Cardiac fibroblast (primary cell): ENCODE data around the gene CDK19.
"Not testable (repeated sequence)": the region's sequence is repeated elsewhere in the genome, so short reads cannot be mapped to it uniquely, and the experiment has no call there.

Experiments used
- DNase-seq, 2 donors: peaks; one replicate each; pipeline versions ENCODE4 v3.0.0 to v3.0.0-alpha.2; 2010; ENCODE audit warnings: low read depth in 2 of 2
- H3K4me3 ChIP-seq, 2 donors: replicated peaks in 1 of 2; 1 replicate in 1 of 2; 2 replicates in 1 of 2; pipeline ENCODE4 v1.5.1; 2011; ENCODE audit warnings: low read depth in 2 of 2, low read length in 2 of 2, mild to moderate bottlenecking in 2 of 2, moderate library complexity in 1 of 2
- CTCF ChIP-seq: IDR thresholded peaks from one replicate; pipeline ENCODE4 v1.5.1; 2011; ENCODE audit warnings: low read depth, mild to moderate bottlenecking, low read length, inconsistent platforms

CDK19 gene

GRCh38 chr6:110728501-110728900 lies 86.8 kb downstream of the CDK19 start:
- no peak for DNase-seq
- no peak for TF ChIP-seq CTCF
- H3K4me3 ChIP-seq = no peak overlapping the region

- TF ChIP-seq CTCF = no peak
- H3K4me3 ChIP-seq = no peak overlapping the region
- DNase-seq = no peak
These were observed 92.3 kb downstream of the CDK19 start for GRCh38 chr6:110723017-110723416.

- TF ChIP-seq CTCF = no peak
- no peak overlapping the region for H3K4me3 ChIP-seq
- no peak for DNase-seq
These were observed 95.2 kb downstream of the CDK19 start for GRCh38 chr6:110720066-110720465.

GRCh38 chr6:110719601-110720000 lies 95.7 kb downstream of the CDK19 start:
- not testable (repeated sequence) for H3K4me3 ChIP-seq, DNase-seq

GRCh38 chr6:110714143-110714542 lies 101.1 kb downstream of the CDK19 start:
- no peak for TF ChIP-seq CTCF
- DNase-seq = no peak
- no peak overlapping the region for H3K4me3 ChIP-seq

- TF ChIP-seq CTCF = no peak
These were observed 103.0 kb downstream of the CDK19 start for GRCh38 chr6:110712238-110712637.

GRCh38 chr6:110710115-110710514 lies 105.2 kb downstream of the CDK19 start:
- TF ChIP-seq CTCF = no peak
- no peak for DNase-seq

More at GRCh38 chr6:110712238-110712637, 103.0 kb downstream of the CDK19 start:
- H3K4me3 ChIP-seq = no peak overlapping the region
- DNase-seq = no peak

More at GRCh38 chr6:110710115-110710514, 105.2 kb downstream of the CDK19 start:
- H3K4me3 ChIP-seq = no peak overlapping the region
